H1 (cell line): ENCODE results near the gene TSPAN5. TPM values are rescaled to one million over a fixed set of nuclear protein-coding genes. Genes with fewer than 3 reads are reported as not detected.

Experiments used
- CTCF ChIA-PET: fragments of 300-600 bp; sonication (Branson Sonifier 250); formaldehyde crosslinking; loops from one replicate; lab custom pipeline; 2021; ENCODE audit not compliant: partially characterized antibody; lab: Charles Lee
- POLR2A ChIA-PET: fragments of 300-600 bp; sonication (Branson Sonifier 250); formaldehyde crosslinking; loops from one replicate; lab custom pipeline; 2021; ENCODE audit warnings: inconsistent platforms; ENCODE audit not compliant: partially characterized antibody; lab: Charles Lee
- DNase-seq, 2 experiments: peaks; one replicate each; pipeline versions ENCODE4 v3.0.0 to v3.0.0-alpha.2; 2010 to 2022; ENCODE audit warnings: low spot score in 2 of 2, low read depth in 1 of 2, mixed read lengths in 1 of 2
- FAIRE-seq: peaks from 2 replicates; lab custom pipeline; 2011; peaks lifted over from hg19 to GRCh38; lab: Jason Lieb, UNC
- H2AFZ ChIP-seq: 2 replicates; pipeline ENCODE4 v1.8.1; 2012; ENCODE audit warnings: low read length, inconsistent platforms
- H2AK5ac ChIP-seq: 2 replicates; pipeline ENCODE4 v1.6.1; 2013; ENCODE audit warnings: low read depth, low read length
- H2BK120ac ChIP-seq: replicated peaks from 2 replicates; pipeline ENCODE3; 2013; ENCODE audit warnings: low read depth, low read length, inconsistent platforms
- H2BK12ac ChIP-seq: 2 replicates; pipeline ENCODE4 v1.6.1; 2013; ENCODE audit warnings: low read depth, low read length
- H2BK15ac ChIP-seq: 2 replicates; pipeline ENCODE4 v1.6.1; 2013; ENCODE audit warnings: low read length
- H2BK20ac ChIP-seq: 2 replicates; pipeline ENCODE4 v1.6.1; 2013; ENCODE audit warnings: low read length
- H2BK5ac ChIP-seq: 2 replicates; pipeline ENCODE4 v1.6.1; 2013; ENCODE audit warnings: low read depth, low read length
- H3K14ac ChIP-seq: 2 replicates; pipeline ENCODE4 v1.6.1; 2013; ENCODE audit warnings: inconsistent platforms; ENCODE audit not compliant: insufficient read length
- H3K18ac ChIP-seq: 2 replicates; pipeline ENCODE4 v1.6.1; 2013; ENCODE audit warnings: low read length; ENCODE audit errors: extremely low read depth
- H3K23ac ChIP-seq: 2 replicates; pipeline ENCODE4 v1.6.1; 2013; ENCODE audit warnings: inconsistent platforms; ENCODE audit not compliant: insufficient read length
- H3K23me2 ChIP-seq: 2 replicates; pipeline ENCODE4 v1.6.1; 2013; ENCODE audit warnings: low read depth, low read length
- H3K27ac ChIP-seq: 2 replicates; pipeline ENCODE4 v1.6.1; 2011; ENCODE audit warnings: low read depth, low read length, inconsistent platforms
- H3K27me3 ChIP-seq, 4 experiments: replicated peaks in 1 of 4; 1 replicate in 1 of 4; 2 replicates in 3 of 4; pipeline versions ENCODE4 v1.6.1 to v1.8.1; 2011 to 2013; ENCODE audit warnings: low read length in 3 of 4, mild to moderate bottlenecking in 3 of 4, inconsistent platforms in 2 of 4, mixed read lengths in 2 of 4, moderate library complexity in 1 of 4; ENCODE audit not compliant: control insufficient read depth in 3 of 4, insufficient read depth in 3 of 4; ENCODE audit errors: extremely low read depth in 1 of 4
- H3K36me3 ChIP-seq, 4 experiments: 2 replicates each; pipeline versions ENCODE4 v1.6.1 to v1.8.1; 2011 to 2013; ENCODE audit warnings: mild to moderate bottlenecking in 4 of 4, low read length in 3 of 4, moderate library complexity in 2 of 4, control low read depth in 1 of 4, inconsistent platforms in 1 of 4; ENCODE audit not compliant: insufficient read depth in 4 of 4, control insufficient read depth in 2 of 4
- H3K4ac ChIP-seq: replicated peaks from 2 replicates; pipeline ENCODE3; 2013; ENCODE audit warnings: low read length, low read depth, mixed read lengths, inconsistent platforms; ENCODE audit not compliant: insufficient read length
- H3K4me1 ChIP-seq, 4 experiments: replicated peaks in 1 of 4; 1 replicate in 1 of 4; 2 replicates in 3 of 4; pipeline versions ENCODE4 v1.6.1 to v1.8.1; 2011 to 2013; ENCODE audit warnings: low read length in 3 of 4, inconsistent platforms in 2 of 4, mixed read lengths in 1 of 4; ENCODE audit not compliant: insufficient read depth in 4 of 4, control insufficient read depth in 3 of 4
- H3K4me2 ChIP-seq, 2 experiments: 2 replicates each; pipeline versions ENCODE4 v1.6.1 to v1.8.1; 2011 to 2013; ENCODE audit warnings: low read depth in 2 of 2, low read length in 2 of 2, control low read depth in 1 of 2, inconsistent platforms in 1 of 2, mild to moderate bottlenecking in 1 of 2; ENCODE audit not compliant: insufficient read depth in 1 of 2
- H3K4me3 ChIP-seq, 4 experiments: fragments of 200-600, 300-600 bp in 1 of 4; sonication (generic), shearing (Covaris generic), sonication (Bioruptor Twin) in 1 of 4; 2 replicates each; pipeline versions ENCODE4 v1.5.1 to v1.8.1; 2011 to 2016; ENCODE audit warnings: low read length in 4 of 4, low read depth in 3 of 4, control low read depth in 2 of 4, inconsistent platforms in 2 of 4, mild to moderate bottlenecking in 2 of 4, mixed read lengths in 1 of 4, moderate library complexity in 1 of 4; ENCODE audit not compliant: insufficient read depth in 2 of 4; ENCODE audit errors: extremely low read depth in 1 of 4
- H3K56ac ChIP-seq: replicated peaks from 2 replicates; pipeline ENCODE3; 2013; ENCODE audit warnings: low read depth, mild to moderate bottlenecking, mixed read lengths, low read length, inconsistent platforms; ENCODE audit not compliant: insufficient read length
- H3K79me1 ChIP-seq: 2 replicates; pipeline ENCODE4 v1.6.1; 2013; ENCODE audit warnings: low read depth, low read length, control low read depth
- H3K79me2 ChIP-seq, 2 experiments: 2 replicates each; pipeline versions ENCODE4 v1.6.1 to v1.8.1; 2012 to 2013; ENCODE audit warnings: low read length in 2 of 2, mild to moderate bottlenecking in 2 of 2, inconsistent platforms in 1 of 2; ENCODE audit not compliant: insufficient read depth in 2 of 2, control insufficient read depth in 1 of 2
- H3K9ac ChIP-seq, 4 experiments: replicated peaks in 1 of 4; 1 replicate in 1 of 4; 2 replicates in 3 of 4; pipeline versions ENCODE4 v1.6.1 to v1.8.1; 2011 to 2013; ENCODE audit warnings: low read depth in 3 of 4, low read length in 3 of 4, control low read depth in 2 of 4, mild to moderate bottlenecking in 2 of 4, moderate library complexity in 2 of 4, inconsistent platforms in 1 of 4; ENCODE audit errors: extremely low read depth in 1 of 4
- H3K9me3 ChIP-seq, 2 experiments: 2 replicates each; pipeline versions ENCODE4 v1.6.1 to v1.8.1; 2012 to 2013; ENCODE audit warnings: mild to moderate bottlenecking in 2 of 2, moderate library complexity in 2 of 2, control low read depth in 1 of 2, inconsistent platforms in 1 of 2, low read depth in 1 of 2, low read length in 1 of 2, mixed read lengths in 1 of 2; ENCODE audit not compliant: insufficient read depth in 2 of 2
- H4K20me1 ChIP-seq, 2 experiments: replicated peaks in 1 of 2; 2 replicates each; pipeline versions ENCODE3 to v1.8.1; 2011 to 2013; ENCODE audit warnings: inconsistent platforms in 2 of 2, low read length in 2 of 2, mild to moderate bottlenecking in 1 of 2; ENCODE audit not compliant: insufficient read depth in 2 of 2, control insufficient read depth in 1 of 2
- H4K5ac ChIP-seq: 2 replicates; pipeline ENCODE4 v1.6.1; 2013; ENCODE audit warnings: low read length, low read depth, mixed read lengths, inconsistent platforms; ENCODE audit not compliant: insufficient read length
- H4K8ac ChIP-seq: 2 replicates; pipeline ENCODE4 v1.8.0; 2013; ENCODE audit warnings: mild to moderate bottlenecking, moderate library complexity, low read length, inconsistent platforms; ENCODE audit not compliant: insufficient read depth; ENCODE audit errors: extremely low read depth
- H4K91ac ChIP-seq: replicated peaks from 2 replicates; pipeline ENCODE3; 2013; ENCODE audit warnings: low read length, mixed read lengths, inconsistent platforms; ENCODE audit not compliant: insufficient read length
- BRCA1 ChIP-seq: IDR thresholded peaks from 2 replicates; pipeline ENCODE4 v1.6.1; 2012; ENCODE audit warnings: low read depth, low read length, improper control_type of control experiment
- CEBPB ChIP-seq: IDR thresholded peaks from 2 replicates; pipeline ENCODE4 v1.6.1; 2012; ENCODE audit warnings: low read depth, low read length
- JUND ChIP-seq: IDR thresholded peaks from 2 replicates; pipeline ENCODE4 v1.6.1; 2011; ENCODE audit warnings: mild to moderate bottlenecking, improper control_type of control experiment, low read length
- MAFK ChIP-seq: IDR thresholded peaks from 2 replicates; pipeline ENCODE4 v1.6.1; 2012; ENCODE audit warnings: low read depth, mild to moderate bottlenecking, improper control_type of control experiment, low read length
- POU5F1 ChIP-seq: IDR thresholded peaks from 2 replicates; pipeline ENCODE4 v1.6.1; 2011; ENCODE audit warnings: low read depth, mild to moderate bottlenecking, low read length, moderate library complexity
- SAP30 ChIP-seq: fragments of 300-600 bp; sonication (generic); IDR thresholded peaks from 2 replicates; pipeline ENCODE4 v1.7.1; 2012; ENCODE audit warnings: low read length, moderate library complexity, mild to moderate bottlenecking, inconsistent platforms; ENCODE audit not compliant: insufficient read depth, insufficient replicate concordance
- SP4 ChIP-seq: IDR thresholded peaks from 2 replicates; pipeline ENCODE4 v1.6.1; 2012; ENCODE audit warnings: low read length, inconsistent platforms
- WGBS, 2 experiments: shearing (Covaris generic) in 1 of 2; methylation state at CpG; one replicate each; pipeline versions ENCODE4 v1.1.6 to v1.1.7; 2013 to 2015; ENCODE audit warnings: low lambda C conversion rate in 2 of 2, mixed read lengths in 2 of 2, inconsistent platforms in 1 of 2, low coverage in 1 of 2, missing lambda C conversion rate in 1 of 2; ENCODE audit not compliant: insufficient replicate concordance in 2 of 2, insufficient coverage in 1 of 2, insufficient read length in 1 of 2; ENCODE audit errors: extremely low coverage in 1 of 2, missing lambda C conversion rate in 1 of 2; 5-methylcytosine and 5-hydroxymethylcytosine counted together
- polyA plus RNA-seq, 7 experiments: library from polyadenylated mRNA; depleted of rRNA in 3 of 7; stranded (reverse) in 5 of 7; unstranded in 2 of 7; fragments of >200 nt in 5 of 7; fragments of 200-250 nt in 2 of 7; gene quantifications; 1 replicate in 5 of 7; 2 replicates in 1 of 7; 4 replicates in 1 of 7; pipeline versions ENCODE4 v1.2.1 to v1.2.3, GENCODE V29; 2011 to 2013; ENCODE audit warnings: missing spikeins in 2 of 7, mixed read lengths in 2 of 7
- total RNA-seq: library from RNA; stranded (reverse); fragmentation: NEBNext Ultra II Directional; extraction: Animal tissue kit (Norgen Biotek cat#: 25700); gene quantifications from 2 replicates; pipeline ENCODE4 v1.2.1, GENCODE V29; 2021
- TF ChIP-seq, protein P1 (sequence below): IDR thresholded peaks from 2 replicates; pipeline ENCODE4 v1.6.1; 2012; ENCODE audit warnings: inconsistent platforms

TSPAN5 gene
- total and polyA plus RNA-seq, 2 of the 8 experiments (the other 6 are each of a cell fraction or from before 2014, with no cell fraction given) = 17.6 to 21.2 TPM

- Histone ChIP-seq H3K14ac (no peak overlapping the region), H4K91ac (no peak overlapping the region), H3K36me3 (no peaks in the 10 kb centered on the region; a peak in 1 of 8 replicates), H3K27ac (no peak overlapping the region), H3K56ac (no peak overlapping the region), H2BK5ac (no peak overlapping the region), H3K4me1 (peaks cover 8 to 16% (median 11%) of the 10 kb centered on the region in 4 experiments; a peak in 6 of 7 replicates), H4K8ac (no peak overlapping the region), H3K4ac (no peak overlapping the region), H4K5ac (no peak overlapping the region), H2AK5ac (no peak overlapping the region), H3K4me3 (no peak overlapping the region), H3K79me2 (peaks cover 0 to 21% of the 10 kb centered on the region in 2 experiments; a peak in 2 of 4 replicates), H3K4me2 (no peak overlapping the region; a peak in 1 of 4 replicates), H2BK12ac (no peak overlapping the region), H4K20me1 (no peaks in the 10 kb centered on the region), H3K9ac (no peak overlapping the region), H3K9me3 (peaks cover 3 to 9% of the 10 kb centered on the region in 2 experiments; a peak in 1 of 4 replicates), H2BK15ac (no peak overlapping the region), H2AFZ (no peak overlapping the region), H2BK120ac (no peak overlapping the region), H3K27me3 (no peaks in the 10 kb centered on the region; a peak in 1 of 7 replicates), H3K18ac (no peak overlapping the region), H3K23ac (no peak overlapping the region), H3K79me1 (peaks cover 2% of the 10 kb centered on the region), H3K23me2 (no peaks in the 10 kb centered on the region), H2BK20ac (no peak overlapping the region)
- CTCF ChIA-PET = interaction anchor here (2.4 kb wide), 1 partner anchor 98 kb away, joined by 9 read pairs; no protein-coding TSS in a partner anchor
- POLR2A ChIA-PET = no interaction called here
- TF ChIP-seq BRCA1 = no peak
- no peak for TF ChIP-seq POU5F1
- no peak for TF ChIP-seq MAFK
- no peak for TF ChIP-seq CEBPB
- no peak for TF ChIP-seq JUND
- TF ChIP-seq, protein P1, sequence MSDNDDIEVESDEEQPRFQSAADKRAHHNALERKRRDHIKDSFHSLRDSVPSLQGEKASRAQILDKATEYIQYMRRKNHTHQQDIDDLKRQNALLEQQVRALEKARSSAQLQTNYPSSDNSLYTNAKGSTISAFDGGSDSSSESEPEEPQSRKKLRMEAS = no peak
- TF ChIP-seq SP4 = no peak
- no peak for TF ChIP-seq SAP30
- FAIRE-seq = no peak
- no peak for DNase-seq
- WGBS, 2 experiments = 89% methylated on average over 1 of the region's 1 CpG; no CpG with 5 or more reads in 1 of the 2 experiments
These were observed 53.7 kb downstream of the TSPAN5 start for GRCh38 chr4:98604723-98605122.
